SK-N-SH (cell line): ENCODE results near the gene HARS1. TPM values are rescaled to one million over a fixed set of nuclear protein-coding genes. Genes with fewer than 3 reads are reported as not detected.

Experiments used
- CTCF ChIA-PET: fragments of 300-600, 350-600 bp; formaldehyde crosslinking; extraction: SDS; loops from one replicate; lab custom pipeline; 2021; lab: Yijun Ruan, JAX
- POLR2A ChIA-PET: fragments of 350-600 bp; sonication (Branson Sonifier 250); formaldehyde crosslinking; extraction: SDS; loops from one replicate; lab custom pipeline; 2020; ENCODE audit warnings: antibody characterized with exemption, inconsistent platforms; lab: Yijun Ruan, JAX
- DNase-seq: peaks from one replicate; pipeline ENCODE4 v3.0.0; 2012
- H2AFZ ChIP-seq: fragments of 200-600 bp; sonication (generic); 2 replicates; pipeline ENCODE4 v1.8.1; 2016; ENCODE audit warnings: antibody characterized with exemption, mild to moderate bottlenecking, low read depth
- H3F3A ChIP-seq: fragments of 200-600 bp; sonication (generic); replicated peaks from 2 replicates; pipeline ENCODE3; 2016; ENCODE audit warnings: antibody characterized with exemption, mild to moderate bottlenecking; ENCODE audit not compliant: insufficient read depth
- H3K27ac ChIP-seq, 2 experiments: fragments of 200-500 bp in 1 of 2; fragments of 200-600 bp in 1 of 2; sonication (Bioruptor generic) in 1 of 2; sonication (generic), shearing (Covaris generic) in 1 of 2; 2 replicates each; pipeline versions ENCODE4 v1.5.1 to v1.6.1; 2014 to 2016; ENCODE audit warnings: low read depth in 2 of 2, inconsistent platforms in 1 of 2, low read length in 1 of 2, mild to moderate bottlenecking in 1 of 2, mixed read lengths in 1 of 2
- H3K27me3 ChIP-seq: fragments of 200-600 bp; sonication (generic), shearing (Covaris generic); 2 replicates; pipeline ENCODE4 v1.6.1; 2016; ENCODE audit warnings: mixed run types; ENCODE audit not compliant: insufficient read depth
- H3K36me3 ChIP-seq, 2 experiments: fragments of 200-500 bp in 1 of 2; fragments of 200-600 bp in 1 of 2; sonication (Bioruptor generic) in 1 of 2; sonication (generic) in 1 of 2; replicated peaks in 1 of 2; 2 replicates each; pipeline versions ENCODE3 to v1.5.1; 2014 to 2016; ENCODE audit warnings: low read length in 1 of 2, mild to moderate bottlenecking in 1 of 2; ENCODE audit not compliant: insufficient read depth in 2 of 2, control insufficient read depth in 1 of 2
- H3K4me1 ChIP-seq, 2 experiments: fragments of 200-500 bp in 1 of 2; fragments of 200-600 bp in 1 of 2; sonication (Bioruptor generic) in 1 of 2; sonication (generic), shearing (Covaris generic) in 1 of 2; 2 replicates each; pipeline versions ENCODE4 v1.5.1 to v1.6.1; 2014 to 2016; ENCODE audit warnings: low read depth in 1 of 2, low read length in 1 of 2, mixed run types in 1 of 2; ENCODE audit not compliant: insufficient read depth in 2 of 2, control insufficient read depth in 1 of 2
- H3K4me2 ChIP-seq: fragments of 200-600 bp; sonication (generic), shearing (Covaris generic); 2 replicates; pipeline ENCODE4 v1.6.1; 2017; ENCODE audit warnings: mixed run types
- H3K4me3 ChIP-seq, 2 experiments: fragments of 200-500 bp in 1 of 2; fragments of 200-600 bp in 1 of 2; sonication (Bioruptor generic) in 1 of 2; sonication (generic), shearing (Covaris generic) in 1 of 2; 2 replicates each; pipeline versions ENCODE4 v1.5.1 to v1.8.1; 2014 to 2016; ENCODE audit warnings: low read depth in 2 of 2, inconsistent platforms in 1 of 2, low read length in 1 of 2, mild to moderate bottlenecking in 1 of 2, mixed read lengths in 1 of 2, moderate library complexity in 1 of 2
- H3K79me2 ChIP-seq: fragments of 200-600 bp; sonication (generic); 2 replicates; pipeline ENCODE4 v1.8.1; 2017; ENCODE audit warnings: mild to moderate bottlenecking; ENCODE audit not compliant: insufficient read depth
- H3K9ac ChIP-seq: fragments of 200-600 bp; sonication (generic); 2 replicates; pipeline ENCODE4 v1.6.1; 2017; ENCODE audit warnings: mixed run types
- H3K9me2 ChIP-seq: fragments of 200-600 bp; sonication (generic); 2 replicates; pipeline ENCODE4 v1.6.1; 2017; ENCODE audit warnings: mixed run types
- H3K9me3 ChIP-seq: fragments of 200-600 bp; sonication (generic); 2 replicates; pipeline ENCODE4 v1.6.1; 2017; ENCODE audit warnings: mixed run types, mild to moderate bottlenecking, moderate library complexity
- H4K20me1 ChIP-seq: fragments of 200-600 bp; sonication (generic); 2 replicates; pipeline ENCODE4 v1.6.1; 2017; ENCODE audit warnings: mild to moderate bottlenecking, mixed run types; ENCODE audit not compliant: insufficient read depth
- ELF1 ChIP-seq: IDR thresholded peaks from 2 replicates; pipeline ENCODE4 v1.4.0; 2012
- EP300 ChIP-seq, 2 experiments: IDR thresholded peaks; 2 replicates each; pipeline versions ENCODE4 v1.4.0 to v1.6.1; 2012; ENCODE audit warnings: borderline replicate concordance in 1 of 2, low read depth in 1 of 2, low read length in 1 of 2
- FOSL2 ChIP-seq: IDR thresholded peaks from 2 replicates; pipeline ENCODE4 v1.4.0; 2012; ENCODE audit warnings: low read depth, mild to moderate bottlenecking, moderate library complexity, borderline replicate concordance
- GABPA ChIP-seq: IDR thresholded peaks from 2 replicates; pipeline ENCODE4 v1.4.0; 2012; ENCODE audit warnings: low read depth, mild to moderate bottlenecking
- GATA2 ChIP-seq: sonication (generic); formaldehyde crosslinking; IDR thresholded peaks from 2 replicates; pipeline ENCODE4 v1.5.0; 2020; ENCODE audit warnings: mild to moderate bottlenecking, missing genetic modification reagents
- JUND ChIP-seq: IDR thresholded peaks from 2 replicates; pipeline ENCODE4 v1.4.0; 2012
- MEF2A ChIP-seq: IDR thresholded peaks from 2 replicates; pipeline ENCODE4 v1.4.0; 2012; ENCODE audit warnings: low read depth, borderline replicate concordance
- MXI1 ChIP-seq: IDR thresholded peaks from 2 replicates; pipeline ENCODE4 v1.6.1; 2012; ENCODE audit warnings: mild to moderate bottlenecking, low read depth, low read length, improper control_type of control experiment
- PBX3 ChIP-seq: IDR thresholded peaks from 2 replicates; pipeline ENCODE4; 2012
- POLR2AphosphoS5 ChIP-seq: IDR thresholded peaks from 2 replicates; pipeline ENCODE4 v1.6.1; 2012; ENCODE audit warnings: low read depth, low read length
- REST ChIP-seq: IDR thresholded peaks from 2 replicates; pipeline ENCODE4 v1.6.1; 2012; ENCODE audit warnings: mild to moderate bottlenecking, low read depth, low read length, moderate library complexity
- RFX5 ChIP-seq: IDR thresholded peaks from 2 replicates; pipeline ENCODE4 v1.6.1; 2012; ENCODE audit warnings: mild to moderate bottlenecking, improper control_type of control experiment, low read length
- RXRA ChIP-seq: IDR thresholded peaks from 2 replicates; pipeline ENCODE4 v1.4.0; 2012; ENCODE audit warnings: low read depth, mild to moderate bottlenecking, borderline replicate concordance
- SIN3A ChIP-seq: IDR thresholded peaks from 2 replicates; pipeline ENCODE4 v1.6.1; 2012; ENCODE audit warnings: low read depth, mild to moderate bottlenecking, low read length, moderate library complexity, borderline replicate concordance
- SMC3 ChIP-seq: IDR thresholded peaks from 2 replicates; pipeline ENCODE4 v1.6.1; 2012; ENCODE audit warnings: low read depth, low read length, improper control_type of control experiment
- TAF1 ChIP-seq: IDR thresholded peaks from 2 replicates; pipeline ENCODE4 v1.6.1; 2012; ENCODE audit warnings: low read depth, mild to moderate bottlenecking, low read length, moderate library complexity, borderline replicate concordance
- USF1 ChIP-seq: IDR thresholded peaks from 2 replicates; pipeline ENCODE4 v1.4.0; 2012; ENCODE audit warnings: low read depth, borderline replicate concordance
- USF2 ChIP-seq: fragments of 150-350 bp; IDR thresholded peaks from 2 replicates; pipeline ENCODE4 v1.6.1; 2017; ENCODE audit warnings: antibody characterized with exemption, low read length, low read depth, borderline replicate concordance
- WGBS: methylation state at CpG from one replicate; pipeline ENCODE4 v1.1.6; 2017; ENCODE audit warnings: low lambda C conversion rate; 5-methylcytosine and 5-hydroxymethylcytosine counted together
- polyA plus RNA-seq, 3 experiments: library from polyadenylated mRNA; depleted of rRNA; stranded (reverse); fragments of >200 nt; gene quantifications; 2 replicates each; pipeline ENCODE4 v1.2.3, GENCODE V29; 2012

HARS1 gene
- polyA plus RNA-seq, 1 of the 3 experiments (the other 2 are of a cell fraction) = 124 TPM

- TF ChIP-seq REST (no peak), POLR2AphosphoS5 (no peak), MXI1 (no peak), MEF2A (no peak), TAF1 (no peak), PBX3 (no peak), SMC3 (no peak), RXRA (no peak), EP300 (IDR thresholded peaks at IDR 0.05; ENCODE audit: borderline replicate concordance in 1 of 2, low read depth in 1 of 2, low read length in 1 of 2) (no peak), JUND (no peak), USF1 (no peak)
Observed at GRCh38 chr5:140713562-140714094, 22.5 kb upstream of the HARS1 start (continued).

- Histone ChIP-seq H3K4me3 (no peak overlapping the region), H3F3A (peaks cover 20% of the 10 kb centered on the region), H4K20me1 (no peaks in the 10 kb centered on the region), H3K9me2 (no peaks in the 10 kb centered on the region), H3K27ac (no peak overlapping the region; a peak in 1 of 4 replicates), H3K4me2 (0 out of 2 replicates have a peak overlapping the region, but pooled peaks have one; percentile 39), H3K79me2 (no peaks in the 10 kb centered on the region), H3K9ac (no peak overlapping the region), H2AFZ (no peak overlapping the region), H3K9me3 (no peaks in the 10 kb centered on the region), H3K36me3 (peaks cover 5 to 7% of the 10 kb centered on the region in 2 experiments), H3K27me3 (no peaks in the 10 kb centered on the region), H3K4me1 (peaks cover 0 to 3% of the 10 kb centered on the region in 2 experiments; a peak in 1 of 4 replicates)
- POLR2A ChIA-PET = no interaction called here
- DNase-seq = no peak
- CTCF ChIA-PET = interaction anchor here (1.6 to 1.9 kb wide), 2 partner anchors 339 to 360 kb away, joined by 3 to 4 read pairs; no protein-coding TSS in a partner anchor
- TF ChIP-seq USF2 = no peak
- TF ChIP-seq GATA2 (CRISPR knock-in tag) = no peak
- TF ChIP-seq POLR2AphosphoS5 = no peak
- TF ChIP-seq FOSL2 = no peak
- no peak for TF ChIP-seq JUND
- TF ChIP-seq ELF1 = no peak
- no peak for TF ChIP-seq SIN3A
- TF ChIP-seq RFX5 = no peak
- TF ChIP-seq EP300 (IDR thresholded peaks at IDR 0.05; ENCODE audit: borderline replicate concordance in 1 of 2, low read depth in 1 of 2, low read length in 1 of 2) = no peak
- TF ChIP-seq GABPA = no peak
- no peak for TF ChIP-seq USF1
- 51% methylated on average over 1 of the region's 1 CpG for WGBS
Observed at GRCh38 chr5:140711794-140712193, 20.6 kb upstream of the HARS1 start.
